WERI-Rb-1 (cell line): ENCODE data around the gene ENKD1.

Experiments
- DNase-seq: peaks from one replicate; pipeline ENCODE4 v3.0.0-alpha.2; 2020
- H3K27ac ChIP-seq: fragments of 250-450 bp; sonication (Bioruptor Pico); 2 replicates; pipeline ENCODE4 v1.5.1; 2020; ENCODE audit warnings: mild to moderate bottlenecking, moderate library complexity
- H3K27me3 ChIP-seq: fragments of 250-450 bp; sonication (Bioruptor Pico); 2 replicates; pipeline ENCODE4 v1.5.1; 2021; ENCODE audit warnings: mild to moderate bottlenecking, low read depth, moderate library complexity; ENCODE audit not compliant: insufficient read depth, severe bottlenecking
- H3K36me3 ChIP-seq: fragments of 250-450 bp; sonication (Bioruptor Pico); 2 replicates; pipeline ENCODE4 v1.5.1; 2020; ENCODE audit warnings: mild to moderate bottlenecking, moderate library complexity
- H3K4me3 ChIP-seq: 2 replicates; pipeline ENCODE4 v1.5.1; 2011; ENCODE audit warnings: low read depth, mild to moderate bottlenecking, control low read depth, low read length
- H3K9me3 ChIP-seq: fragments of 250-450 bp; sonication (Bioruptor Pico); 2 replicates; pipeline ENCODE4 v1.5.1; 2021; ENCODE audit warnings: mild to moderate bottlenecking, moderate library complexity; ENCODE audit not compliant: severe bottlenecking
- TF ChIP-seq, protein P1 (sequence below): IDR thresholded peaks from 2 replicates; pipeline ENCODE4 v1.5.1; 2011; ENCODE audit warnings: low read depth, mild to moderate bottlenecking, control low read depth, inconsistent platforms, low read length

ENKD1 gene

DNA sequence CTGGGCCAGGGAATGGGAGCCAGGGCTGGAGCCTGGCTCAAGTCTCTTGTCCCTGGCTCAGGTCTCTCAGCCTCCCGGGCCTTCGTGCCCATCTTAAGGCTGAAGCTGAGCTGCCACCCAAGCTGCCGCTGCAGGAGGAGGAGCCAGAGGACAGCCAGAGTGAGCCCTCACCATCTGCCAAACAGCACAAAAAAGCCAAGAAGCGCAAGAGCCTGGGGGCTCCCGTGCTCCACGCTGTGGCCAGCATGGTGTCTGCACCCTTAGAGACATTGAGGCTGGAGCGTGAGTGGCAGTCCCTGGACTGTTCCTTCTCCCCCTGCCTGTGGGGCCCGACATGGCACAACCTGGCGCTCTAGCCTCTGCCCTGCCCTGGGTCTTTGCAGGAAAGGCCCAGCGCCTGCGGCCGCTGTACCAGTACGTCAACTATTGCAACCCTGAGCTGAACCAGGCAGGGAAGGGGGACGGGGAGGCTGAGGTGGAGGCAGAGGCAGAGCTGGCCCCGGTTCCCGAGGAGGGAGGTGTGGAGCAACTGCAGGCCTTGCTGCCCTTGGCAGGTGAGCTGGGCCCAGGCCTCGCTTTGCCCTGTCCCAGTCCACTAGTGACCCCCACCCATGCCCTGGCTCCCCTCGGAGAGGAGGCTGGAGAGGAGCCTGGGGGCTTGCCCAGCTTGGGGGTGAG is 1.4 kb upstream of the ENKD1 start:
- Histone ChIP-seq H3K36me3 (peaks cover 19% of the 10 kb centered on the region), H3K9me3 (no peaks in the 10 kb centered on the region), H3K4me3 (peak overlapping the region; percentile 55), H3K27ac (peak overlapping the region; percentile 88), H3K27me3 (no peaks in the 10 kb centered on the region)
- DNase-seq, result peak; percentile 96
- TF ChIP-seq, protein P1, sequence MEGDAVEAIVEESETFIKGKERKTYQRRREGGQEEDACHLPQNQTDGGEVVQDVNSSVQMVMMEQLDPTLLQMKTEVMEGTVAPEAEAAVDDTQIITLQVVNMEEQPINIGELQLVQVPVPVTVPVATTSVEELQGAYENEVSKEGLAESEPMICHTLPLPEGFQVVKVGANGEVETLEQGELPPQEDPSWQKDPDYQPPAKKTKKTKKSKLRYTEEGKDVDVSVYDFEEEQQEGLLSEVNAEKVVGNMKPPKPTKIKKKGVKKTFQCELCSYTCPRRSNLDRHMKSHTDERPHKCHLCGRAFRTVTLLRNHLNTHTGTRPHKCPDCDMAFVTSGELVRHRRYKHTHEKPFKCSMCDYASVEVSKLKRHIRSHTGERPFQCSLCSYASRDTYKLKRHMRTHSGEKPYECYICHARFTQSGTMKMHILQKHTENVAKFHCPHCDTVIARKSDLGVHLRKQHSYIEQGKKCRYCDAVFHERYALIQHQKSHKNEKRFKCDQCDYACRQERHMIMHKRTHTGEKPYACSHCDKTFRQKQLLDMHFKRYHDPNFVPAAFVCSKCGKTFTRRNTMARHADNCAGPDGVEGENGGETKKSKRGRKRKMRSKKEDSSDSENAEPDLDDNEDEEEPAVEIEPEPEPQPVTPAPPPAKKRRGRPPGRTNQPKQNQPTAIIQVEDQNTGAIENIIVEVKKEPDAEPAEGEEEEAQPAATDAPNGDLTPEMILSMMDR, result peak; percentile 98

- DNase-seq, result no peak
- H3K4me3 ChIP-seq, result peak overlapping the region; percentile 55
- TF ChIP-seq, protein P1, result no peak
These were observed 885 bp upstream of the ENKD1 start for GRCh38 chr16:67667453-67667816.

GRCh38 chr16:67666032-67666551 is 458 bp downstream of the ENKD1 start:
- peaks cover 28% of the 10 kb centered on the region for H3K36me3 ChIP-seq
- no peaks in the 10 kb centered on the region for H3K27me3 ChIP-seq
- peak overlapping the region; percentile 55 for H3K4me3 ChIP-seq
- DNase-seq, result peak; percentile 64
- H3K27ac ChIP-seq, result peak overlapping the region; percentile 88
- H3K9me3 ChIP-seq, result no peaks in the 10 kb centered on the region
- TF ChIP-seq, protein P1, result no peak

More at GRCh38 chr16:67667453-67667816, 885 bp upstream of the ENKD1 start:
- peaks cover 24% of the 10 kb centered on the region for H3K36me3 ChIP-seq
- H3K27me3 ChIP-seq, result no peaks in the 10 kb centered on the region
- H3K9me3 ChIP-seq, result no peaks in the 10 kb centered on the region
- peak overlapping the region; percentile 88 for H3K27ac ChIP-seq

GRCh38 chr16:67665598-67665997 is 952 bp downstream of the ENKD1 start:
- peak overlapping the region; percentile 88 for H3K27ac ChIP-seq
- H3K4me3 ChIP-seq, result peak overlapping the region; percentile 55
- no peaks in the 10 kb centered on the region for H3K9me3 ChIP-seq

DNA sequence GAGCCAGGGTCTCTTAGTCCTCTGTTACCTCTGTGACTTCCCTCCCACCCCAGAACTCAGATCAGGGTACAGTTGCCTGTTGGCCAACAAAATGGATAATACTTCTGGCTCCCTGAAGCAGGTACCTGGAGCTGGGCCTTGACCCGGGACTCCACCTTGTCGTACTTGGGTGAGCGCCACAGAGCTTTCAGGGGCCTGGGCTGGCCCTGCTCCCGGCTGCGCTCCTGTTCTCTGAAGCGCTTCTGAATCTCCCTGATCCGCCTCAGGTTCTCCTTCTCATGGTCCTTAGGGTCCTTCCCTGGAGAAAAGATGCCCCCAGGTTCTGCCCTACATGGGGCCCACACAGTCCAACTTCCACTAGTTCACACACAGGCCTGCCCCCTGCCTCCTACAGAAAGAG is 1.7 kb downstream of the ENKD1 start:
- TF ChIP-seq, protein P1, result no peak
- no peaks in the 10 kb centered on the region for H3K27me3 ChIP-seq
- H3K9me3 ChIP-seq, result no peaks in the 10 kb centered on the region
- H3K27ac ChIP-seq, result no peak overlapping the region
- peaks cover 28% of the 10 kb centered on the region for H3K36me3 ChIP-seq
- H3K4me3 ChIP-seq, result no peak overlapping the region
- DNase-seq, result no peak

More at GRCh38 chr16:67665598-67665997, 952 bp downstream of the ENKD1 start:
- TF ChIP-seq, protein P1, result no peak
- Histone ChIP-seq H3K36me3 (peaks cover 28% of the 10 kb centered on the region), H3K27me3 (no peaks in the 10 kb centered on the region)
- DNase-seq, result no peak
